Measurements from ENCODE around the gene DAPK1. TPM values are rescaled to one million over a fixed set of nuclear protein-coding genes. Genes with fewer than 3 reads are reported as not detected.

The DAPK1 gene
- total and polyA plus RNA-seq, 10 of the 15 experiments (the other 5 are each of a cell fraction or from before 2014, with no cell fraction given) = 8.2 to 94.7 (median 51.6) TPM

DNA sequence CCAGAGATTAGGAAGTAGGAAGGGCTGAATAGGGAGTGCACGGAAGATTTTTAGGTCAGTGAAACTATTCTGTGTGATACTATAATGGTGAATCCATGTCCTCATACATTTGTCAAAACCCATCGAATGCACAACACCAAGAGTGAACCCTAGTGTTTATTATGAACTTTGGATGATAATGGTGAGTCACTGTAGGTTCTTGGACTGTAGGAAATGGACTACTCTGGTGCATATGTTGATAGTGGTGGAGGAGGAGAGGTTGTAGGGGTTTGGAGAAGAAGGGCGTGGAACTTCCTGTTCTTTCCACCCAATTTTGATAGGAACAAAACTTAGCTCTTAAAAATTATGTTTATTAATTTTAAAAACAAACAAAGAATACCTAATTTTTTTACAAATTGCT lies 242.5 kb downstream of the DAPK1 start:
- TF ChIP-seq TAF1 (IDR thresholded peaks at IDR 0.05; ENCODE audit: borderline replicate concordance, low read depth, low read length) (no peak), YBX1 (IDR thresholded peaks at IDR 0.05) (no peak), TCF7 (IDR thresholded peaks at IDR 0.05; ENCODE audit: borderline replicate concordance) (no peak)
- TF ChIP-seq, protein P1, sequence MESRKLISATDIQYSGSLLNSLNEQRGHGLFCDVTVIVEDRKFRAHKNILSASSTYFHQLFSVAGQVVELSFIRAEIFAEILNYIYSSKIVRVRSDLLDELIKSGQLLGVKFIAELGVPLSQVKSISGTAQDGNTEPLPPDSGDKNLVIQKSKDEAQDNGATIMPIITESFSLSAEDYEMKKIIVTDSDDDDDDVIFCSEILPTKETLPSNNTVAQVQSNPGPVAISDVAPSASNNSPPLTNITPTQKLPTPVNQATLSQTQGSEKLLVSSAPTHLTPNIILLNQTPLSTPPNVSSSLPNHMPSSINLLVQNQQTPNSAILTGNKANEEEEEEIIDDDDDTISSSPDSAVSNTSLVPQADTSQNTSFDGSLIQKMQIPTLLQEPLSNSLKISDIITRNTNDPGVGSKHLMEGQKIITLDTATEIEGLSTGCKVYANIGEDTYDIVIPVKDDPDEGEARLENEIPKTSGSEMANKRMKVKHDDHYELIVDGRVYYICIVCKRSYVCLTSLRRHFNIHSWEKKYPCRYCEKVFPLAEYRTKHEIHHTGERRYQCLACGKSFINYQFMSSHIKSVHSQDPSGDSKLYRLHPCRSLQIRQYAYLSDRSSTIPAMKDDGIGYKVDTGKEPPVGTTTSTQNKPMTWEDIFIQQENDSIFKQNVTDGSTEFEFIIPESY (IDR thresholded peaks at IDR 0.05) = no peak
- TF ChIP-seq, protein P2, sequence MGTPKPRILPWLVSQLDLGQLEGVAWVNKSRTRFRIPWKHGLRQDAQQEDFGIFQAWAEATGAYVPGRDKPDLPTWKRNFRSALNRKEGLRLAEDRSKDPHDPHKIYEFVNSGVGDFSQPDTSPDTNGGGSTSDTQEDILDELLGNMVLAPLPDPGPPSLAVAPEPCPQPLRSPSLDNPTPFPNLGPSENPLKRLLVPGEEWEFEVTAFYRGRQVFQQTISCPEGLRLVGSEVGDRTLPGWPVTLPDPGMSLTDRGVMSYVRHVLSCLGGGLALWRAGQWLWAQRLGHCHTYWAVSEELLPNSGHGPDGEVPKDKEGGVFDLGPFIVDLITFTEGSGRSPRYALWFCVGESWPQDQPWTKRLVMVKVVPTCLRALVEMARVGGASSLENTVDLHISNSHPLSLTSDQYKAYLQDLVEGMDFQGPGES (IDR thresholded peaks at IDR 0.05) = no peak
- no peaks in the 10 kb centered on the region for H3K36me3 ChIP-seq (ENCODE audit: control insufficient read depth in 2 of 2, insufficient read depth in 2 of 2, low read length in 1 of 2)
- intact Hi-C loops (cut with micrococcal nuclease; ENCODE audit: unreplicated experiment) = no loop called here

More for the DNA sequence above, 242.5 kb downstream of the DAPK1 start:
- Histone ChIP-seq H3K79me2 (ENCODE audit: control insufficient read depth, insufficient read depth, low read length) (no peaks in the 10 kb centered on the region), H2AFZ (ENCODE audit: control insufficient read depth, low read depth, low read length) (no peak overlapping the region), H3K9ac (ENCODE audit: control insufficient read depth, insufficient read depth, low read length) (no peak overlapping the region), H3K27ac (ENCODE audit: control insufficient read depth, insufficient read depth) (no peak overlapping the region), H3K9me3 (replicated peaks; ENCODE audit: control insufficient read depth, insufficient read depth, low read length) (no peaks in the 10 kb centered on the region), H4K20me1 (ENCODE audit: control insufficient read depth, insufficient read depth) (no peaks in the 10 kb centered on the region), H3K4me3 (no peak overlapping the region), H3K27me3 (replicated peaks in 1 of 2; ENCODE audit: control insufficient read depth in 2 of 2, insufficient read depth in 2 of 2, low read length in 1 of 2) (no peaks in the 10 kb centered on the region), H3K4me1 (ENCODE audit: control insufficient read depth, insufficient read depth, low read length) (no peaks in the 10 kb centered on the region), H3K4me2 (ENCODE audit: control insufficient read depth, insufficient read depth) (no peak overlapping the region)
- no peak for ATAC-seq
- BruUV-seq (replicated peaks) = no TSS peak
- no peak for FAIRE-seq
- ChIA-PET CTCF (interaction anchor here (1.0 kb wide), 1 partner anchor 12 kb away, joined by 3 read pairs; no protein-coding TSS in a partner anchor), POLR2A (no interaction called here), RAD21 (ENCODE audit: unreplicated experiment) (no interaction called here), SMC1A (ENCODE audit: uncharacterized antibody, unreplicated experiment) (no interaction called here)
- in situ Hi-C loops (cut with MboI) = no loop called here
- DNase-seq (ENCODE audit: low read depth, low spot score) = no peak
- WGBS (ENCODE audit: insufficient coverage, insufficient replicate concordance, low lambda C conversion rate, missing lambda C conversion rate) = 44% methylated on average over 3 of the region's 3 CpGs
